NCI-H1930 (cell line): ENCODE results near the gene FUT2.
"Not testable (repeated sequence)": the region's sequence is repeated elsewhere in the genome, so short reads cannot be mapped to it uniquely, and the experiment has no call there.

ENCODE experiments used
- DNase-seq, 2 experiments: peaks; one replicate each; lab custom pipeline; 2025; lab: John Stamatoyannopoulos, UW

Gene FUT2

GRCh38 chr19:48670699-48671445 lies 24.9 kb upstream of the FUT2 start:
- no peak for DNase-seq

GRCh38 chr19:48671446-48671995 lies 24.2 kb upstream of the FUT2 start:
- DNase-seq: no peak

GRCh38 chr19:48672994-48673393 lies 22.8 kb upstream of the FUT2 start, which contains the start of gene NTN5:
NTN5 (minus strand) TSS chr19:48673017; CDS start chr19:48670986, 2,031 bp downstream.
- no peak for DNase-seq

- no peak for DNase-seq
Observed at GRCh38 chr19:48673436-48674100, 22.2 kb upstream of the FUT2 start.

GRCh38 chr19:48674216-48674809 lies 21.5 kb upstream of the FUT2 start:
- no peak for DNase-seq

GRCh38 chr19:48674921-48675824 lies 20.6 kb upstream of the FUT2 start:
- peak; percentile 76 to 82 for DNase-seq

GRCh38 chr19:48676487-48676886 lies 19.3 kb upstream of the FUT2 start:
- no peak for DNase-seq

- DNase-seq: no peak
Observed at GRCh38 chr19:48676887-48677286, 18.9 kb upstream of the FUT2 start.

- DNase-seq: no peak
Observed at GRCh38 chr19:48678201-48678600, 17.6 kb upstream of the FUT2 start.

- not testable (repeated sequence) for DNase-seq
Observed at GRCh38 chr19:48680006-48680405, 15.8 kb upstream of the FUT2 start.

- no peak for DNase-seq
Observed at GRCh38 chr19:48680436-48681126, 15.2 kb upstream of the FUT2 start.

GRCh38 chr19:48681127-48681470 lies 14.7 kb upstream of the FUT2 start:
- DNase-seq: no peak

- peak; percentile 83 to 95 for DNase-seq
Observed at GRCh38 chr19:48683349-48683748, 12.4 kb upstream of the FUT2 start.

- no peak for DNase-seq
Observed at GRCh38 chr19:48685583-48685982, 10.2 kb upstream of the FUT2 start.

GRCh38 chr19:48686088-48686487 lies 9.7 kb upstream of the FUT2 start:
- no peak for DNase-seq

GRCh38 chr19:48686637-48687036 lies 9.1 kb upstream of the FUT2 start:
- not testable (repeated sequence) for DNase-seq

GRCh38 chr19:48687776-48688175 lies 8.0 kb upstream of the FUT2 start:
- no peak for DNase-seq

GRCh38 chr19:48689449-48689848 lies 6.3 kb upstream of the FUT2 start:
- no peak for DNase-seq

GRCh38 chr19:48693629-48694028 lies 2.1 kb upstream of the FUT2 start:
- DNase-seq: not testable (repeated sequence)

- no peak for DNase-seq
Observed at GRCh38 chr19:48696353-48697010, 711 bp downstream of the FUT2 start.

GRCh38 chr19:48698046-48698445 lies 2.3 kb downstream of the FUT2 start:
- no peak for DNase-seq
